Measurements from ENCODE around the gene OR6J1.
A peak's percentile ranks its signal among the peaks of the same experiment; 100 is the strongest.

OR6J1 gene

DNA sequence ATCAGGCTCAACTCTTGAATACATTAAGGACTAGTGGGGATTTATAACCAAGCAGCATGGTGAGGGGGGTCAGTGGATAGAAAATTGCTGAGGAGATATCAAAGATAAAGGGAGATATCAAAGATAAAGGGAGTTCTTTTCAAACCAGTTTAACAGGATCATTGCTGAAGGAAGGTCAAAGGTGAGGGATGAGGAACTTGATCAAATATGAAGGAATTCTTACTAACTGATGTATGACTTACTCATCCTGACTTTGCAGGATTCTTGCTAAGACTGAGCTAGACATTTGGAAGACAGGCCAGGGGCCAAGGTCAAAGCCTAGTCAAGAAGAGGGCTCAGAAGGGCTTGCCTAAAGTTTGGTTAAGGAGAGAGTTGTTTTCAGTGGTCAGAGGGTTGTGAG, 41.3 kb downstream of the OR6J1 start:
- Mint-ChIP-seq H3K4me1 (ENCODE audit: low read depth) (peaks cover 24% of the 10 kb centered on the region), H3K36me3 (ENCODE audit: low read depth) (peaks cover 35% of the 10 kb centered on the region), H3K27ac (no peak overlapping the region), H3K9me3 (no peaks in the 10 kb centered on the region), H3K27me3 (no peaks in the 10 kb centered on the region), H3K4me3 (no peak overlapping the region)

- Mint-ChIP-seq H3K4me3 (no peak overlapping the region), H3K4me1 (ENCODE audit: low read depth) (peaks cover 30% of the 10 kb centered on the region), H3K36me3 (ENCODE audit: low read depth) (peaks cover 30% of the 10 kb centered on the region), H3K9me3 (no peaks in the 10 kb centered on the region), H3K27ac (no peak overlapping the region), H3K27me3 (no peaks in the 10 kb centered on the region)
Observed at GRCh38 chr14:22601996-22602395, 42.2 kb downstream of the OR6J1 start.

DNA sequence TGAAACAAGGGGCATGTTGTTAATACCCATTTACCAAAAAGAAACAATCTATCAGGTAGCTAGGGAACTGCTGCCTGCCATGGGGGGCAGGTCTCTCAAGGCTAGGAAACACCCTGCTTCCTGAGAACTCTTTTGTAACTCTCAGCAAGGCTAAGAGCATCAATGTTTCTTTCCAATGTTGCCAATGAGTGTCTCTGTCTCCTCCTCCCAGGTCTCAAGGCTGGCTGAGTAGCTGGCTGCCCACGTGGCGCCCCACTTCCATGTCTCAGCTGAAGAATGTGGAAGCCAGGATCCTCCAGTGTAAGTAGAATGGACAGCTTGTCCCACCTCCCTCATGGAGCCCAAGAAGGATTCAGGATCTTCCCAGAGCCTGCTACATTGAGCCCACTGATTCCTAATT, 42.7 kb downstream of the OR6J1 start:
- H3K9me3 Mint-ChIP-seq, result no peaks in the 10 kb centered on the region
- H3K4me1 Mint-ChIP-seq (ENCODE audit: low read depth), result peaks cover 30% of the 10 kb centered on the region
- H3K27me3 Mint-ChIP-seq, result no peaks in the 10 kb centered on the region
- no peak overlapping the region for H3K4me3 Mint-ChIP-seq
- H3K27ac Mint-ChIP-seq, result no peak overlapping the region
- H3K36me3 Mint-ChIP-seq (ENCODE audit: low read depth), result peaks cover 27% of the 10 kb centered on the region

DNA sequence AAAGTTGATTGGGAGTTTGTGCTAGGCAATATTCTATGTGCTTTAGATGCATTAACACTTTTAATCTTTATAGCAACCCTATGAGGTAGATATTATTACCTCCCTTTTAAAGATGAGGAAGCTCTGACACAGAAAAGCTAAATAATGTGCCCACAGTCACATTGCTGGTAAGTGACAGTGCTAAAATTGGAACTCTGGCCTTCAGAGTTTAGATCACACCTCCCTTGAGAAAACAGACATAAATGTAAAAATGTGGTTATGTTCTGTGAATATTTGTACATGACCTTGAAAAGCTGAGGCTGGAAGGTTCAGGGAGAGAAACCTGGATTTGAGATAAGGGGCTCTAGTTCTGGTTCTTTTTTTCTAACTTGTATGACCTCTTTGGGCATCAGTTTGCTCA, 44.1 kb downstream of the OR6J1 start:
- no peaks in the 10 kb centered on the region for H3K9me3 Mint-ChIP-seq
- no peak overlapping the region for H3K4me3 Mint-ChIP-seq
- no peak overlapping the region for H3K27ac Mint-ChIP-seq
- H3K4me1 Mint-ChIP-seq (ENCODE audit: low read depth), result peaks cover 30% of the 10 kb centered on the region
- H3K36me3 Mint-ChIP-seq (ENCODE audit: low read depth), result peaks cover 23% of the 10 kb centered on the region
- H3K27me3 Mint-ChIP-seq, result no peaks in the 10 kb centered on the region

DNA sequence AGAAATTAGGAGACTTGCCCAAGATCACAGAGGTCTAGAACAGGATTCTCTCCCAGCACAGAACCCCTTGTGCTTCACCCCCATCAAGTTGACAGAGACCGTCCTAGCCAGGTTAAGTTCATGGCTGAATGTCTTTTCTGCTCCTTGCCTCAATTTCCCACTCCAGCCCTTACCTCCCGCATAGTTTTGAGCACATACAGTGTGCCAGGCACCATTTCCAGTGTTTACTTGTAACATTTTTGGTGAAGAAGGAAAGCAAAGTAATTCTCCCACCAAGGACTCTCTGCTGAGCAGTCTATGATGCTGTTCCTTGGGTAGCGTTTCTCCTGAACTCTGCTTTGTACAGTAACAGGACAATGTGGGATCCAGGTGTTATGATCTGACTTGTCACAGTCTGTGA, 44.8 kb downstream of the OR6J1 start:
- Mint-ChIP-seq H3K27ac (peak overlapping the region; percentile 10), H3K4me3 (peak overlapping the region; percentile 93), H3K9me3 (no peaks in the 10 kb centered on the region)

DNA sequence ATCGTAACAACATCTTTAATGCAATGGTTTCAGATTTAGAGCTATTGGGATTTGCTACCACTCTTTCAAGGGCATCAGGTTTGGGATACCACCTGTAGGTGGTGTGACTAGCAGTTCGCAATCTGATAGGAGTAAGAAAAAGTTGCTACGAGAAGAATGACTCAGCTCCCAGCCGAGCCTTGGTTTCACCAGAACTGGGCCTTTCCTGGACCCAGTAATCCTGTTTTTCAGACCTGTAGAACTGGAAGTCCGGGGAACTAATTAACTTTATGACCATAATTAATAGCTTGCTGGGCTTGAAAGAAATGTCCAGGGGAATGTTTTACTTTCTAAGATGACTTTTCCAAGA, 45.3 kb downstream of the OR6J1 start:
- peak overlapping the region; percentile 76 for H3K27ac Mint-ChIP-seq
- peaks cover 30% of the 10 kb centered on the region for H3K4me1 Mint-ChIP-seq (ENCODE audit: low read depth)
- H3K27me3 Mint-ChIP-seq, result no peaks in the 10 kb centered on the region
- H3K36me3 Mint-ChIP-seq (ENCODE audit: low read depth), result peaks cover 18% of the 10 kb centered on the region
- H3K9me3 Mint-ChIP-seq, result no peaks in the 10 kb centered on the region
- H3K4me3 Mint-ChIP-seq, result peak overlapping the region; percentile 93

More for the DNA sequence above, 44.8 kb downstream of the OR6J1 start:
- peaks cover 20% of the 10 kb centered on the region for H3K36me3 Mint-ChIP-seq (ENCODE audit: low read depth)
- H3K27me3 Mint-ChIP-seq, result no peaks in the 10 kb centered on the region
- H3K4me1 Mint-ChIP-seq (ENCODE audit: low read depth), result peaks cover 30% of the 10 kb centered on the region

DNA sequence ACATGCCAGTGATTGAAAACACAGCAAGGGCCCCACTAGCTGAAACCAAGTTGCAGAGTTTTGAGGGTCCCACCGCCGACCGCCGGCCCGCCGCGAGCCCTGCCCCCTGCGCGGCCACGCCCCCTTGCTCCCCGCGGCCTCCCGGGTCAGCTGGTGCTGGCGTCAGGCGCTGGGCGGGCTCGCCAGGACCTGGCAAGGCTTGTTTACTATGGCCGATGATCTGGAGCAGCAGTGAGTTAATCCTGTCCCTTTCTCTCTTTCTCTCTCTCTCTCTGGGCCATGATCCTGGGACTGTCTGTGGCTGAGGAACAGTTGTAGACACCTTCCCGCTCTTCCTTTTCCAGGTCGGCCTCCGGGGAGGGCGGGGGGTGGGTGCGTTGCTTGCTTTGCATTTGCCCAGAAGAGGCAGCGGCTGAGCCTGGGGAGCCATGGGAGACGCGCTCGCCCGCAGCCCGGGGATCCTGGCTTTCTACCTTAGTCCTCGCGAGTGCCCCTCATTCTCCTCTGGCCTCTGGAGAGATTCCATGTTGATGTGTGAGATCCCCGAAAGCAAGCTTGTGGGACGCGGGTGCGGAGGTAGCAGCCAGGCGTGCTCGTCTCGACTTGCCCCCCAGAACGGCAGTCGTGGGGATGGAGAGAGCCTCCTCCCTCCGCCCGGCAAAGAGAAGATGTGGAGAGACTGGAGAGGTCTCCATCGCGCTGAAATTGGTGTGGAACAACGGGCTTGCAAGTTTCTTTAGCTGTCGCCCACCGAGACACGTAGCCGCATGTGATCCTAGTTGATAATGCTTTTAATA, 45.9 kb downstream of the OR6J1 start, which contains the start of gene ABHD4:
ABHD4 (plus strand) TSS at position 202 of the 797 bp plus-strand sequence; CDS start at position 209, 7 bp downstream.
- peak within 1 kb of the TSS; percentile 93 for H3K4me3 Mint-ChIP-seq
- peak within 1 kb of the TSS; percentile 76 for H3K27ac Mint-ChIP-seq
- no peaks in the 10 kb centered on the region for H3K27me3 Mint-ChIP-seq
- H3K36me3 Mint-ChIP-seq (ENCODE audit: low read depth), result peaks cover 13% of the 10 kb centered on the region
- peaks cover 30% of the 10 kb centered on the region for H3K4me1 Mint-ChIP-seq (ENCODE audit: low read depth)
- H3K9me3 Mint-ChIP-seq, result no peaks in the 10 kb centered on the region

DNA sequence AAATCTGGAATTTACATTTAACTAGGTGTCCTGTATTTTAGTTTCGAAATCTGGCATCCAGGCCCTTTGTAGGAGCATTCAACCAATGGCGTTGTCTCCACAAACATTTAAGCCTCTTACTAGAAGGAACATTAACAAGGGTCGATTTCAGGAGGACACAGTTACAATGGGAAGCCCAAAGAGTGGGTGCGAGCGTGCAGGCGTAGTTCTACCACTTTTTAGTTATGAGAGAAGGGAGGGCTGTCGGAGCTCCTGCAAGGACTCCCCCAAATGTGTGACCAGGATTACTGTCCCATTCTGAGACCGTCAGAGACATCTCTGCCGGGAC, 46.4 kb downstream of the OR6J1 start:
- Mint-ChIP-seq H3K27me3 (no peaks in the 10 kb centered on the region), H3K4me1 (ENCODE audit: low read depth) (peaks cover 30% of the 10 kb centered on the region), H3K9me3 (no peaks in the 10 kb centered on the region), H3K36me3 (ENCODE audit: low read depth) (peaks cover 8% of the 10 kb centered on the region), H3K4me3 (peak overlapping the region; percentile 93), H3K27ac (peak overlapping the region; percentile 76)

DNA sequence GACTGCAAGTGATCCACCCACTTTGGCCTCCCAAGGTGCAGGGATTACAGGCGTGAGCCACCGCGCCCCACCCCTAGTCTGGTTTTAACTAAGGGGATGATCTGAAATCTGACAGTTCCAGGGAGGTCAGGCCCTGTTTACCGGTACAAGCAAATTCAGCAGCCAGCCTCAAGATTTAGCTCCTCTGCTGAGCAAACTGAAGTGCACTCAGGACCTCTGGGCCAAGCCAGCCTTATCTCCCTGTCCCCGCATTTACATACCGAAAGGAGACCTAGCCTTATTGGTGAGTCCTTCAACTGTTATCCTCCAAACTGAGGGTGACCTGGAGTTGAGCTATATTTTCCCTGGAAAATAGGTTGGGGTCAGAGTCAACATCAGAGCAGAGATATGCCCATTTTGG, 46.9 kb downstream of the OR6J1 start:
- Mint-ChIP-seq H3K9me3 (no peaks in the 10 kb centered on the region), H3K36me3 (ENCODE audit: low read depth) (peaks cover 6% of the 10 kb centered on the region), H3K27ac (no peak overlapping the region), H3K27me3 (no peaks in the 10 kb centered on the region), H3K4me3 (peak overlapping the region; percentile 93), H3K4me1 (ENCODE audit: low read depth) (peaks cover 35% of the 10 kb centered on the region)

- Mint-ChIP-seq H3K27ac (no peak overlapping the region), H3K27me3 (no peaks in the 10 kb centered on the region), H3K4me3 (no peak overlapping the region), H3K4me1 (ENCODE audit: low read depth) (peaks cover 41% of the 10 kb centered on the region), H3K9me3 (no peaks in the 10 kb centered on the region), H3K36me3 (ENCODE audit: low read depth) (no peaks in the 10 kb centered on the region)
Observed at GRCh38 chr14:22596354-22596879, 47.7 kb downstream of the OR6J1 start.

GRCh38 chr14:22594156-22594716, 49.9 kb downstream of the OR6J1 start:
- Mint-ChIP-seq H3K4me3 (no peak overlapping the region), H3K9me3 (no peaks in the 10 kb centered on the region), H3K27ac (no peak overlapping the region), H3K36me3 (ENCODE audit: low read depth) (no peaks in the 10 kb centered on the region), H3K27me3 (peaks cover under 1% of the 10 kb centered on the region), H3K4me1 (ENCODE audit: low read depth) (peaks cover 48% of the 10 kb centered on the region)

GRCh38 chr14:22593601-22594000, 50.6 kb downstream of the OR6J1 start:
- no peak overlapping the region for H3K4me3 Mint-ChIP-seq
- peaks cover 3% of the 10 kb centered on the region for H3K27me3 Mint-ChIP-seq
- H3K36me3 Mint-ChIP-seq (ENCODE audit: low read depth), result peaks cover 4% of the 10 kb centered on the region
- no peaks in the 10 kb centered on the region for H3K9me3 Mint-ChIP-seq
- H3K4me1 Mint-ChIP-seq (ENCODE audit: low read depth), result peaks cover 48% of the 10 kb centered on the region
- H3K27ac Mint-ChIP-seq, result no peak overlapping the region

DNA sequence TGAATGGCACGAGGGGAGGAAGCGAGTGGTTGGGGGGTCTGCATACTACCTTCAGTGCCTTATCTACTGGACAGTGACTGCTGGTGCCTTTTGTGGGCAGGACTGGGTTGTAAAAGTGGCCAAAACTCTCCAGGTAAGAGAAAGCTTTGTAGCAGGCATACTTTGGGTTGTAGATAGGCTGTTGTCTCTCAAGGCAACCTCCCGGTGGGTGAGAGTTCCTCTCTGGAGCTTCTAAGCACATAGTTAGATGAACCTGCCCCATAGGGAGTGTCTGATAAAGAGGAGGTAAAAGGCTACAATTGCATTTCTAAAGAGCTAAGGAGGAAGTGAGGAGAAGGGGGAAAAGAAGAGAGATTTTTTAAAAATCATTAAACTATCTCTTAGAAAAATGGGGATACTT, 51.0 kb downstream of the OR6J1 start:
- Mint-ChIP-seq H3K36me3 (ENCODE audit: low read depth) (peaks cover 4% of the 10 kb centered on the region), H3K4me1 (ENCODE audit: low read depth) (peaks cover 48% of the 10 kb centered on the region), H3K27ac (no peak overlapping the region), H3K9me3 (no peaks in the 10 kb centered on the region), H3K27me3 (peaks cover 3% of the 10 kb centered on the region), H3K4me3 (no peak overlapping the region)

- Mint-ChIP-seq H3K4me1 (ENCODE audit: low read depth) (peaks cover 81% of the 10 kb centered on the region), H3K27me3 (peaks cover 3% of the 10 kb centered on the region), H3K4me3 (peak within 1 kb of the TSS; percentile 97), H3K27ac (peak within 1 kb of the TSS; percentile 99), H3K9me3 (no peaks in the 10 kb centered on the region), H3K36me3 (ENCODE audit: low read depth) (peaks cover 34% of the 10 kb centered on the region)
Observed at GRCh38 chr14:22589096-22589839, 54.9 kb downstream of the OR6J1 start, which contains the start of gene DAD1. TSS of gene DAD1 (minus strand) at chr14:22589224. CDS start at chr14:22589157, 67 bp downstream.

DNA sequence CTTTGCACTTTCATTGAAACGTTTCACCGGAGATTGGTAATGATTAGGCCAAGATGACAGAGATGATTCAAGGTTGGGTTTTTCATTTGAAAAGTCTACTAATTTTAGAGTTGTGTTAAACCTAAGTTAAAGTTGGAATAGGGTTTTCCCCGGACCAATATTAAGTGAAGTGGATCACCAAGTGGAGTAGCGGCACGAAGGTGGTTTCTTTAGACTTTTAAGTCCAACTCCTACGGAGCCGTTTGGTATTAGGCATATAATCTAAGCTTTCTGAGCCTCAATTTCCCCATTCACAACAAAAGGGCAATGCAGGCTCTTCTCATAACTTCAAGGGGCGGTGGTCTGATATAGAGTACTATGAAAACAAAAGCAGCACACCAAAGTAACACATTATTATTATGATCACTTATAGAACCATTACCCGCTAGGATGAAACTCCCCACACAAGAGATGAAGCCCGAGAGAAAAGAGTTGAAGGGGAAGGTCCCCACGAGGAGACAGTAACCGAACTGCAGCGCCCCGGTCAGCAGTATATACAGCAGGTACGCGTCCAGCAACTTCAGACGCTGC, 55.5 kb downstream of the OR6J1 start:
- peaks cover 3% of the 10 kb centered on the region for H3K27me3 Mint-ChIP-seq
- H3K27ac Mint-ChIP-seq, result peak overlapping the region; percentile 99
- peaks cover 88% of the 10 kb centered on the region for H3K4me1 Mint-ChIP-seq (ENCODE audit: low read depth)
- H3K9me3 Mint-ChIP-seq, result no peaks in the 10 kb centered on the region
- peak overlapping the region; percentile 97 for H3K4me3 Mint-ChIP-seq
- H3K36me3 Mint-ChIP-seq (ENCODE audit: low read depth), result peaks cover 41% of the 10 kb centered on the region

Data from stimulated activated naive CD8-positive, alpha-beta T cell treated with anti-CD3 and anti-CD28 coated beads, Interleukin-15, Interleukin-2, amounts not matched to agents 100 ng/mL and 50 ng/mL, for 24 hours (primary cell).